GM19025 (cell line): Measurements from ENCODE around the gene NOP9.

Experiments used
- ATAC-seq: cut with Tn5 transposase; IDR thresholded peaks from one replicate; pipeline ENCODE4 v1.9.1; 2021; ENCODE audit warnings: mild to moderate bottlenecking, low read depth, moderate library complexity; ENCODE audit not compliant: unreplicated experiment

The NOP9 gene

DNA sequence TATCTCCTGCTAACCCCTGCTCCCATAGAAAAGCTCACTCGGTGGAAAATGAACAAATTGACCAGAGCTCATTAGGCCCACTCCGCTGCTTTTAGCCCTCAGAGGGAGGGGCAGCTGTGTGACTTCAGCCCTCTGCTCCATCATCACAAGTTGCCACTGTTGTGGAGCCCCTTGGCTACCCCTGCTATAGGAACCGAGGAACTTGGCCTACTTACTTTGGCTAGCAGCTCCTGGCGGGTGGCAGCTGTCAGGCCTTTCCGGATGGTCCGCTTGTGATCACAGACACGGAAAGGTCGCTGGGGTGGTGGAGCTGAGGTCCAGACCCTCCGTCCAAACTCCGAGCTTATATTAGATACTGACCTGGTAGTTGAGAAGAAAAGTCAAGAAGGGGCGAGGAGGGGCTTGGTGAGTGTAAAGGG, 7.5 kb downstream of the NOP9 start:
- ATAC-seq = no peak

DNA sequence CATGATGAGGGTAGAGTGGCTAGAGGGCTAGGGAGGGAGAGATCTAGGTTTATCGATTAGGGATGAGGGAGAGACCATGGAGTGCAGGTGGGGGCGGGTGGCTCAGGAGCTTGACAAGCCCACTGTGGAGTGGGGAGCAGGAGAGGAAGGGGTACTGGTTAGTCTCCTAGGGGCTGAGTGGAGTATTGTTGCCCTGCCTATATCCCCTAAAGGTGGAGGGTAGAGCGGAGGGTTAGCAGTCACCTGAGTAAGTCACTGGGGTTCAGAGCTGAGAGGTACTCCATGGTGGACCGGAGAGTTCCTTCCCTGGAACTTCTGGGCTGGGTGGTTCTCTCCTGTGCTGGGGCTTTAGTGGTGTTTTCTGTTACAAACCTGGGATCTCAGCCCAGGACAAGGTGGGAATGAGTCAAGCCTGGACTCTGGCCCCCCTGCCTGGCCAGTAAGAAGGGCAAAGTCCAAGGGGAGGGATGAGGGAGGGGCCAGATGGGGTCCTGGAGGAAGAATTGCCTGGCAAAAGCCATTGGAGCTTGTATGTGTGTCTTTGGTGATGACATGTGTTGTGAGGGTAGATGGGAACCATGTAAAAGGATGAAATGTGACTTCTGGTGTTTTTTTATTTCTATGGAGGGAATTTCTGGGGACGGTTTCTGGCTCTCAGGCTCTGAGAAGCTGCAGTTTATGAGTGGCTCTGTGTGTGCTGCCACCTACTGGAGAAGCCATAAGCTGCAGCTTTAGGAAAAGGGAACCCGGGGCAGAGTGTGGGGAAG, 8.1 kb downstream of the NOP9 start, which contains the start of gene CIDEB:
Gene CIDEB (minus strand): TSS at position 403 of the 767 bp plus-strand sequence. CDS start 119 bp downstream, at position 284.
- no peak for ATAC-seq

DNA sequence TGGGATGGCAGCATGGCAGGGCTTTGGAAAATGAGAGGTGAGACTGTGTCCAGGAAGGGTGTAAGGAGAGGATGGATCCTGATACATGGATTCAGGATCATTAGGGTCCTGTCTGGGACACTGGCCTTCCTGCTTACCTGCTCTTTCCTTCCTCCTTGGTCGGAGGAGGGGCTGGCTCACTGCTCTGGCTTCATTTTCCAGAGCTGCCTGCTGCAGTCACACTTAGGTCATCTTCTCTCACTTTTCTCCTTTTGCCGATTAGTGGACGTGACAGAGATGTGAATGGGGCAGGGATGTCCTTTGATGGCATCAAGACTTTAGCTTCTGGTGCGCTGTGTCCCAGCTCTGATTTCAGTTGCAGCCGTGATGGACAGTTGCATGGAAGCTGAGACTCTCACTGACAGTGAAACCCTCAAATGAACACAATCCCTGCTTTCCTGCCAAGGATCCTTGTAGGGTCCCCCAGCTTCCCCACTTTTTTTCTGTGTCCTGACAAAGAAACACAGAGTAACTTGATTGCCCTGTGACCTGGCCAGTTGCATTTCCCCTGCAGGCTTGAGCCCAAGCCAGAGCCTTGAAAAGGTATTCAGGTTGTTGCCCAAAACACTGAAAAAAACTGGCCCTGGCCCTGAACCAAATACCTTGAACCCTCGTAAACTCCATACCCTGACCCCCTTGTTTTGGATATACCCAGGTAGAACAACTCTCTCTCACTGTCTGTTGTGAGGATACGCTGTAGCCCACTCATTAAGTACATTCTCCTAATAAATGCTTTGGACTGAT, 8.9 kb downstream of the NOP9 start:
- ATAC-seq = no peak

DNA sequence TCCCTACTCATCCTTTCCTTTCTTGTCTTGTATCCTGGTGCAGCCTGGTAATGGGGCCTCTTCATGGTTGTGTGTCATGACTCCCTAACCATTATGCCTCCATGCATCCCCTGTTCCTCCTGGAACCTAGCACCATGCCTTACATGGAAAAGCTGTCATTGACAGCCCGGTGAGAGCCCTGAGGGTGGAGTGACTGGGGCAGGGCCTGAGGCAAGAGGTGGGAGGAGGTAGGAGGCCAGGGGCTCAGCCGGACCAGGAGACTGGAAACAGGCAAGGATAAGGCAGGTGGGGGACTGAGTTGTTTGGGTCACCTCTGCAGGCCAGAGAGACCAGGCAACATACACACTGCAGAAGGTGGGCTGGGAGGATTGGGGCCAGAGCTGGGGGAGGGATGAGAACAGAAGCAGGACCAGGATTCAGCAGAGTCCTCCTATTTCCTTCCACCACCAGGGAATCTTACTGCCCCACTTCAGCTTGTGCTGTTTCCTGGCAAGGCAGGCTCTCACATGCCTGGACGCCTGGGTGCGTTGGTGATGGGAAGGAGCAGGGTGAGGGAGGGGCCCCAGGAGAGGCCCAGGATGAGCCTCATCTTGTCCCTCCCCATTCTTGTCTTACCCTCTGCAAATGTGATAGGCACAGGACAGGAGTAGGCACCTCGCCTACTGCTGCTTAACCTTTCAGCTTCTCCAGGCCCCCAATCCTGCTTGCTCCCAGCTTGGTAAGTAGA, 10.1 kb downstream of the NOP9 start, which contains the start of gene LTB4R2:
Gene LTB4R2 (plus strand): TSS at position 603 of the 727 bp plus-strand sequence. CDS start 525 bp downstream, outside the sequence.
- no peak for ATAC-seq

DNA sequence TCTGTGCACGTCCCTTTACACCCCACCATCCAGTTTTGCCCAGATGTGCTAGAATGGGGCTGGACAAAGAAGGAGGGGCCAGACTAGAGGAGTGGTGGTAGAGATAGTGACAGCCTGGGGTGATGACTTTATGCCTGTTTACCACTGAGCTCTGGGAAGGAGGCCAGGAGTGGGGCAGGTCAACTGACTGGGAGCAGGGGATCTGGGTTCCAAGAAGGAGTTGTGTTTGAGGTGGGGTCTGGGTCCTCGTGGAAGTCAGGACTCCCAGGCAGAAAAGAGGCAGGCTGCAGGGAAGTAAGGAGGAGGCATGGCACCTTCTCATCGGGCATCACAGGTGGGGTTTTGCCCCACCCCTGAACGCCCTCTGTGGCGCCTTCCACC, 10.6 kb downstream of the NOP9 start:
- no peak for ATAC-seq

DNA sequence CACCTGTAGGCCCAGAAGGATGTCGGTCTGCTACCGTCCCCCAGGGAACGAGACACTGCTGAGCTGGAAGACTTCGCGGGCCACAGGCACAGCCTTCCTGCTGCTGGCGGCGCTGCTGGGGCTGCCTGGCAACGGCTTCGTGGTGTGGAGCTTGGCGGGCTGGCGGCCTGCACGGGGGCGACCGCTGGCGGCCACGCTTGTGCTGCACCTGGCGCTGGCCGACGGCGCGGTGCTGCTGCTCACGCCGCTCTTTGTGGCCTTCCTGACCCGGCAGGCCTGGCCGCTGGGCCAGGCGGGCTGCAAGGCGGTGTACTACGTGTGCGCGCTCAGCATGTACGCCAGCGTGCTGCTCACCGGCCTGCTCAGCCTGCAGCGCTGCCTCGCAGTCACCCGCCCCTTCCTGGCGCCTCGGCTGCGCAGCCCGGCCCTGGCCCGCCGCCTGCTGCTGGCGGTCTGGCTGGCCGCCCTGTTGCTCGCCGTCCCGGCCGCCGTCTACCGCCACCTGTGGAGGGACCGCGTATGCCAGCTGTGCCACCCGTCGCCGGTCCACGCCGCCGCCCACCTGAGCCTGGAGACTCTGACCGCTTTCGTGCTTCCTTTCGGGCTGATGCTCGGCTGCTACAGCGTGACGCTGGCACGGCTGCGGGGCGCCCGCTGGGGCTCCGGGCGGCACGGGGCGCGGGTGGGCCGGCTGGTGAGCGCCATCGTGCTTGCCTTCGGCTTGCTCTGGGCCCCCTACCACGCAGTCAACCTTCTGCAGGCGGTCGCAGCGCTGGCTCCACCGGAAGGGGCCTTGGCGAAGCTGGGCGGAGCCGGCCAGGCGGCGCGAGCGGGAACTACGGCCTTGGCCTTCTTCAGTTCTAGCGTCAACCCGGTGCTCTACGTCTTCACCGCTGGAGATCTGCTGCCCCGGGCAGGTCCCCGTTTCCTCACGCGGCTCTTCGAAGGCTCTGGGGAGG, 11.3 kb downstream of the NOP9 start, which contains the start of gene LTB4R:
Gene LTB4R (plus strand): TSS at position 857 of the 959 bp plus-strand sequence. CDS start 4,150 bp downstream, outside the sequence.
- peak; percentile 66 for ATAC-seq

DNA sequence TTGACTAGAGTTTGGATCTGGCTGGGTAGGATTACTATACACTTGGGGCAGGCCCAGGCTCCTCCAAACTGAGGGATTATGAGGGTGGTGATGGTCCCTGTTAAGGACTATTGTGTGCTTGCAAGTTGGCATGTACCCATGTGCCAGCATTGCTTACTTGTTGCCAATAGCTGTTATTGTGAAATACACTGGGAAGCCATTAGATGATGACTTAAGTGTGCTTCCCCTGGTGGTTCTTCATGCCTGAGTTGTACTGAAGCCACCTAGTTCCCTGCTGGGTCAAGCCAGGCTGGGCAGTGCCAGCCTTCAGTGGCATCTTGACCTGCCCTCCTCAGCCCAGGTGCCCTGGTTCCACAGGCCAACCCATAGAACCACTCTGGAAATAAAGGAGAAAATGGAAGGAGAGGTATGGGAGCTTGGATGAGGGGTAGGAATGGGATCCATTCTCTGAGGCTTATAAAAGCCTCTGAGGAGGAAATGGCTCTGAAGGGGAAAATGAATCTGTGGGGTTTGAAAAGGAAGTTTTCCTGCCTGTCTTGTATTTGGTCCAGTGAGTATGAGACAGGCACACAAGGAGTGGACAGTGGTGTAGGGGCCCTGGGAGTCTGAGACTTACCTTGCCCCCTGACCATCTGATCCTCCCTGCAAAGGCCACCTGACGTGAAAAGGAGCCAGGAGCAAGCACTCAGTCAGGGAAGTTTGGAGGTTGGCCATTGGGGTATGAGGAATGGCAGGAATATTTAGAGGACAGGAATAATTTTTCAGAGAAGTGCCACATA, 12.4 kb downstream of the NOP9 start:
- ATAC-seq = no peak

DNA sequence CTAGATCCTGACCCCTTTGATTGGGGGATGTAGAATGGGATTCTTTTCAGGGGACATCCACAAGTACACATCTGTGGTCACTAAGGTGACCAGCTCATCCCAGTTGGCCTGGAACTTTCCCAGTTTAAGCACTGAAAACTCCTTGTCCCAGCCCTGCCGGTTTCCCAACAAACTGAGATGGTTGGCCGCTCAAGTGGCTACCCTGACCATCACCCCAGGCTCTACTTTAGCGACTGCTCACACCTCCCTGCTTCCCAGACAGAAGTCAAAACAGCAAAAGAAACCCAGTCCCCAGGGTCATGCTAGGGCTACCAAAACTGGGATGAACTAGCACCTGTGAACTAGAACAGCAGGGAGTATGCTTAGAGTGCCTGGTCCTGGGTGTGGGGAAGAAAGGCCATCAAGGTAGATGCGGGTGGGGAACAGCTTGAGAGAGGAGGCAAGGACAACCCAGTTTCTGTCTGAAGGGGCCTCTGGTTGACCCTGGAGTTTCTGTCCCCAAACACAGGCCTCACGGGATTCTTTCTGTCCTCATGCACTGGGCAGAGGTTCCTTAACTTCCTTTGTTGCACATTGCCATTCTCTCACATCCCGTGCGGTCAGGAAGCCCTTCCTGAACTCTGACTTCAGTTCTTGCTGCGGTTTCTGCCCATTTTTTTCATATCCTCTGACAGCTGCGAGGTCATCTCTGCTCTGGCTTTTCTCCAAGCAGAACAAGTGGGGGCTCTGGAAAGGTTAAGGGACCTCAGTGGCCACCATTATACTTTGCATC, 13.3 kb downstream of the NOP9 start:
- no peak for ATAC-seq

DNA sequence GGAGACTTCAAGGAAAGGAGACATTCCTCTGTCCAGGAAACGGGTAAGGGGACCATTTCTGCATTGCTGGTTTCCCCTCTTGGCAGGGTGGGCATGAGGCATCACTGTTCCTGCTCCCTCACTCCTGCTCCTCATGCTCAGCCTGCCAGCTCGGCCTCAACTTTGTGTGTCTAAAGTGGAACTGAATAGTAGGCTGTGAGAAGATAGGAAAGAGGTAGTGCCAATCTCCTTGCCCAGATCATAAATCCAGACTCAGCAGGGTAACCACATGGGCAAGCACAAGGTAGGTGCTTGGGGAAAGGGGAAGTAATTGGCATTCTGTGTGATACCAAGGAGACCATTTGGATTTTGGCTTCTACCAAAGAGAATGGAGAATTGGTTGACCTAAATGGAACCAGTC, 14.3 kb downstream of the NOP9 start:
- no peak for ATAC-seq

DNA sequence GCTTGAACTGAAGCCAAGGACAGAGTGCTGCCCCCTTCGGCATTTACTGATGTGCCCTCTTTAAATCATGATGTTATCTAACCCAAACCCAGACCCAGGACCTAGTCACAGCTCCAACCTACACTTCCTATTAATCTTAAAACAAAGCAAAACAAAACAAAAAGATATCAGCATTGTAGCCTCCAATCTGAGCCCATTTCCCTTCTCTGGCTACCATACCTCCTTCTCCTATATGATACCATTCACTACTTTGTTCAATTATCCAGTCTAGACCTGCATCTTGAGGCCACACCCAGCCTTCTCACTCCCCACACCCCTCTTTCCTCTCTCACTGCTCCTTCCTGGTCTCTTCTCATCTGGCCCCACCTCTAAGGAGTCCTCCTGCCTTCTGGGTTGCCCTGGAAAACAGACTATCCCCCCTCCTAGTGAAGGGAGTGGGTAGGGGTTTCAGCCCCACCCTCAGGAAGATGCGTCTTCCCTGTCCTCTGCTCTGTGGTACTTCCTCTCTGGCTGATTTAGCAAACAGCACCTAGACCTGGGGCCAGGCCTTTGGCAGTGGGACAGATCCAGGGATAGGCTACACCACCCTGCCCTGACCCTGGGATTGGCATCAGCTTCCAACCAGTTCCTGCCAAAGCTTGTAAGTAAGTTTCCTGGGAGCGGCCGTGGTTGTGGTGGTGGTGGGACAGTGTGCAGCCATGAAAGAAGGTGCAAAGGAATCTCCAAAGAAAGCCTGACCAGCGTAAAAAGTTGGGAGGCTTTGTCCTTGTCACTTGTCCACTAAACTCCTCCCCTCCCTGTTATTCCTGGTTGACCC, 14.9 kb downstream of the NOP9 start:
- no peak for ATAC-seq

DNA sequence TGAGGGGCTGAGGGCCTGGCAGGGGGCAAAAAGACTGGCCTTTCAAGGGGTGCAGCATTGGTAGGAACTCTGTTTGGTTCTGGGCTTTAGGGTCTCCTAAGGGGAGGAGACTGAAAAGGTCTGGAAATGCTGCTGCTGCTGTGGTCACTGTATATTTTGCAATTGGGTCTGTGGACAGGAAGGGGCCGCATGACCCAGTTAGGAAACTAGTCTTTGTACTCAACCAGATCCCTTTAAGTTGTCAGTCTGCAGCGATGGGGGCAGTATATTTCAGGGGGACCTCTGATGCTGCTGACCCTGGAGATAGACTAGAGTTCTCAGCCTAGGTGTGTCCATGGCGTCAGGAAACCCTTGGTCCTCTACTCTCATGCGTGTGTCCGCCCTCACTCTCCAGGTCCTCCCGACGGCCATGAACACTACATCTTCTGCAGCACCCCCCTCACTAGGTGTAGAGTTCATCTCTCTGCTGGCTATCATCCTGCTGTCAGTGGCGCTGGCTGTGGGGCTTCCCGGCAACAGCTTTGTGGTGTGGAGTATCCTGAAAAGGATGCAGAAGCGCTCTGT, 15.7 kb downstream of the NOP9 start:
- no peak for ATAC-seq

DNA sequence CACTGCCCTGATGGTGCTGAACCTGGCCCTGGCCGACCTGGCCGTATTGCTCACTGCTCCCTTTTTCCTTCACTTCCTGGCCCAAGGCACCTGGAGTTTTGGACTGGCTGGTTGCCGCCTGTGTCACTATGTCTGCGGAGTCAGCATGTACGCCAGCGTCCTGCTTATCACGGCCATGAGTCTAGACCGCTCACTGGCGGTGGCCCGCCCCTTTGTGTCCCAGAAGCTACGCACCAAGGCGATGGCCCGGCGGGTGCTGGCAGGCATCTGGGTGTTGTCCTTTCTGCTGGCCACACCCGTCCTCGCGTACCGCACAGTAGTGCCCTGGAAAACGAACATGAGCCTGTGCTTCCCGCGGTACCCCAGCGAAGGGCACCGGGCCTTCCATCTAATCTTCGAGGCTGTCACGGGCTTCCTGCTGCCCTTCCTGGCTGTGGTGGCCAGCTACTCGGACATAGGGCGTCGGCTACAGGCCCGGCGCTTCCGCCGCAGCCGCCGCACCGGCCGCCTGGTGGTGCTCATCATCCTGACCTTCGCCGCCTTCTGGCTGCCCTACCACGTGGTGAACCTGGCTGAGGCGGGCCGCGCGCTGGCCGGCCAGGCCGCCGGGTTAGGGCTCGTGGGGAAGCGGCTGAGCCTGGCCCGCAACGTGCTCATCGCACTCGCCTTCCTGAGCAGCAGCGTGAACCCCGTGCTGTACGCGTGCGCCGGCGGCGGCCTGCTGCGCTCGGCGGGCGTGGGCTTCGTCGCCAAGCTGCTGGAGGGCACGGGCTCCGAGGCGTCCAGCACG, 16.4 kb downstream of the NOP9 start:
- no peak for ATAC-seq

DNA sequence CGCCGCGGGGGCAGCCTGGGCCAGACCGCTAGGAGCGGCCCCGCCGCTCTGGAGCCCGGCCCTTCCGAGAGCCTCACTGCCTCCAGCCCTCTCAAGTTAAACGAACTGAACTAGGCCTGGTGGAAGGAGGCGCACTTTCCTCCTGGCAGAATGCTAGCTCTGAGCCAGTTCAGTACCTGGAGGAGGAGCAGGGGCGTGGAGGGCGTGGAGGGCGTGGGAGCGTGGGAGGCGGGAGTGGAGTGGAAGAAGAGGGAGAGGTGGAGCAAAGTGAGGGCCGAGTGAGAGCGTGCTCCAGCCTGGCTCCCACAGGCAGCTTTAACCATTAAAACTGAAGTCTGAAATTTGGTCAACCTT, 16.9 kb downstream of the NOP9 start:
- ATAC-seq = no peak

DNA sequence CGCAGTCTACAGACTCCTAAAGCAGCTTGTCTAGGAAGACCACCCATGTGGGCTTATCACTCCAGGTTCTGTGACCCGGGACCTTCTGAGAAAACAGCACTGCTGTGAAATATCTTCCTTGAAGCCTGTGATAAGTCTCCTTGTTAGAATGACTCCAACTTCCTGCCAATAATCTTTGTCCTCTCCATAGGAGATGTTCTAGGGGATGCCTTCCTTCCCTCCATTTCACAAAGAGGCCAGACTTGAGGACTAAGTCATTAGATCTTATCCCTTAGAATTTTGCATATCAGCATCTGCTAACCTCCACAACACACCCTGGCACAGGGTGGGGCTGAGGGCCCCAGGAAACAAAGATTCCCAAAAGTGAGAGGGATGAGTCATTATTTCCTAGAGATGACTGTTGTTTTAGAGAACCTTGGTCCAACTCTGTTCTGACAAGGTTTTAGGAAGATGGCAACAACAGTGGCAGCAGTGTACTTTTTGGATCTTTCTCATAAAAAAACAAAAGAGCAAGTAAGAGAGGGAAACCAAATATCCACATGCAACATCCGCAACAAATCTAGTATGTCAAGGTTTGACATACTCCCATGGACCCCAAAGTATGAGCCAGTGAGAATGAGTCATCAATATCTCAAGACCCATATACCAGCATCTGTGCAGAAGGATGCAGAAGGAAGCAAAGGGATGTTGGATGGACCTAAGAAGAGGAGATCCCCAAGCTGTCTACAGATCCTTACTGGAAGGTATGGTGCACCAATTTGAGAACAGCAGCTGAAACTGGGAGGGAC, 17.7 kb downstream of the NOP9 start:
- ATAC-seq = no peak

DNA sequence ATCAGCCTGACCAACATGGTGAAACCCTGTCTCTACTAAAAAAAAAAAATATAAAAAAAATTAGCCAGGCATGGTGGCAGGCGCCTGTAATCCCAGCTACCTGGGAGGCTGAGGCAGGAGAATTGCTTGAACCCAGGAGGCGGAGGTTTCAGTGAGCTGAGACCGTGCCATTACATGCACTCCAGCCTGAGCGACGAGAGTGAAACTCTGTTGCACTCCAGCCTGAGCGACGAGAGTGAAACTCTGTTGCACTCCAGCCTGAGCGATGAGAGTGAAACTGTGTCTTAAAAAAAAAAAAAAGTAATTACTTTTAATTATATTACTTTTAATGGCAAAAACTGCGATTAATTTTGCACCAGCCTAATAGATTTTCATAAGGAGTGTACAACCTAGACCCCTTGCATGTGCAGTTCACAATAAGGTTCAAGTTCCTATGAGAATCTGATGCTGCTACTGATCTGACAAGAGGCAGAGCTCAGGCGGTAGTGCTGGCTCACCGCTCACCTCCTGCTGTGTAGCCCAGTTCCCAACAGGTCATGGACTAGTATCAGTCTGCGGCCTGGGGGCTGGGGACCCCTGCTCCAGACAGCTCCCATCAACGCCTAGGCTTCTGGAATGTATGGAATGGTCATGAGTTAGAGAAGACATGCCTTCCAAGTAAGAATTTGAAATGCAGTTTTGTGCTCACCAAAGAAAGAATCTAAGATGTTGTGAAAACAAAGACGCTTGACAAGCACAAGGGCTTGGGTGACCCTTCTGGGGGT, 21.7 kb downstream of the NOP9 start:
- ATAC-seq = no peak
